Activated T-helper 1 cell treated with Interleukin-2 at 50 U/mL for 16 hours (primary cell): ENCODE data around the gene TAS2R14.

ENCODE experiments used
- DNase-seq: peaks from one replicate; pipeline ENCODE4 v3.0.0-alpha.2; 2020; ENCODE audit warnings: low read depth

TAS2R14 gene

GRCh38 chr12:10904686-10905085 is 34.4 kb downstream of the TAS2R14 start:
- no peak for DNase-seq

- DNase-seq = no peak
Observed at GRCh38 chr12:10901427-10901826, 37.6 kb downstream of the TAS2R14 start.

- no peak for DNase-seq
Observed at GRCh38 chr12:10900972-10901371, 38.1 kb downstream of the TAS2R14 start.

- no peak for DNase-seq
Observed at GRCh38 chr12:10900530-10900929, 38.5 kb downstream of the TAS2R14 start.

GRCh38 chr12:10896854-10897253 is 42.2 kb downstream of the TAS2R14 start:
- no peak for DNase-seq

GRCh38 chr12:10891937-10892336 is 47.1 kb downstream of the TAS2R14 start:
- no peak for DNase-seq

GRCh38 chr12:10889226-10889625 is 49.8 kb downstream of the TAS2R14 start:
- DNase-seq = no peak
